HepG2 (cell line): ENCODE results near the gene MTA2. TPM values are rescaled to one million over a fixed set of nuclear protein-coding genes. Genes with fewer than 3 reads are reported as not detected.
A peak's percentile ranks its signal among the peaks of the same experiment; 100 is the strongest.

ENCODE experiments used
- ELF4 ChIP-seq: sonication (generic); formaldehyde crosslinking; IDR thresholded peaks from 2 replicates; pipeline ENCODE4 v1.5.0; 2020; ENCODE audit warnings: missing genetic modification reagents, mild to moderate bottlenecking, moderate library complexity, borderline replicate concordance
- GMEB1 ChIP-seq: sonication (generic); formaldehyde crosslinking; IDR thresholded peaks from 2 replicates; pipeline ENCODE4 v1.5.1; 2020; ENCODE audit warnings: missing genetic modification reagents, mild to moderate bottlenecking, borderline replicate concordance
- HES4 ChIP-seq: sonication (generic); formaldehyde crosslinking; IDR thresholded peaks from 2 replicates; pipeline ENCODE4 v1.9.0; 2021; ENCODE audit warnings: mild to moderate bottlenecking, missing genetic modification reagents, borderline replicate concordance
- JDP2 ChIP-seq: sonication (generic); formaldehyde crosslinking; IDR thresholded peaks from 2 replicates; pipeline ENCODE4 v1.8.1; 2022; ENCODE audit warnings: missing genetic modification reagents, borderline replicate concordance
- JUNB ChIP-seq: sonication (generic); formaldehyde crosslinking; IDR thresholded peaks from 2 replicates; pipeline ENCODE4 v1.8.0; 2022; ENCODE audit warnings: missing genetic modification reagents, mild to moderate bottlenecking, borderline replicate concordance
- POLR2G ChIP-seq: fragments of 200-400 bp; formaldehyde crosslinking; IDR thresholded peaks from 2 replicates; pipeline ENCODE4 v1.6.1; 2018; ENCODE audit warnings: mild to moderate bottlenecking, low read depth, low read length, moderate library complexity
- REL ChIP-seq: sonication (generic); formaldehyde crosslinking; conservative IDR thresholded peaks from 2 replicates; pipeline ENCODE4 v1.8.0; 2022; ENCODE audit warnings: mild to moderate bottlenecking, missing genetic modification reagents, moderate library complexity
- SCMH1 ChIP-seq: sonication (generic); formaldehyde crosslinking; IDR thresholded peaks from 2 replicates; pipeline ENCODE4 v1.9.0; 2021; ENCODE audit warnings: missing genetic modification reagents, mild to moderate bottlenecking, borderline replicate concordance
- SP5 ChIP-seq: IDR thresholded peaks from 2 replicates; pipeline ENCODE4 v1.6.1; 2016; ENCODE audit warnings: low read depth, borderline replicate concordance
- ZBTB25 ChIP-seq: IDR thresholded peaks from 2 replicates; pipeline ENCODE4 v1.6.1; 2018; ENCODE audit warnings: missing genetic modification reagents
- ZGPAT ChIP-seq: IDR thresholded peaks from 2 replicates; pipeline ENCODE4 v1.6.1; 2016; ENCODE audit warnings: mild to moderate bottlenecking
- ZNF382 ChIP-seq: sonication (generic); formaldehyde crosslinking; IDR thresholded peaks from 2 replicates; pipeline ENCODE4 v1.5.0; 2020; ENCODE audit warnings: missing genetic modification reagents, mild to moderate bottlenecking, borderline replicate concordance
- ZNF782 ChIP-seq: sonication (generic); formaldehyde crosslinking; IDR thresholded peaks from 2 replicates; pipeline ENCODE4 v1.4.0; 2020; ENCODE audit warnings: missing genetic modification reagents, mild to moderate bottlenecking, borderline replicate concordance
- ZNF850 ChIP-seq: sonication (generic); formaldehyde crosslinking; conservative IDR thresholded peaks from 2 replicates; pipeline ENCODE4 v1.9.0; 2021; ENCODE audit warnings: mild to moderate bottlenecking, missing genetic modification reagents
- ZNF879 ChIP-seq: sonication (generic); formaldehyde crosslinking; IDR thresholded peaks from 2 replicates; pipeline ENCODE4 v1.8.1; 2023; ENCODE audit warnings: missing genetic modification reagents
- ZNF883 ChIP-seq: sonication (generic); formaldehyde crosslinking; IDR thresholded peaks from 2 replicates; pipeline ENCODE4 v1.5.1; 2020; ENCODE audit warnings: mild to moderate bottlenecking, missing genetic modification reagents; ENCODE audit errors: not compliant biosample characterization
- polyA plus RNA-seq, 8 experiments: library from polyadenylated mRNA; depleted of rRNA in 3 of 8; stranded (reverse) in 7 of 8; unstranded in 1 of 8; fragments of >200 nt; fragmentation: Illumina TruSeq in 4 of 8; extraction: Trizol in 4 of 8; gene quantifications; 2 replicates each; pipeline versions ENCODE4 v1.2.1 to v1.2.3, GENCODE V29; 2011 to 2016; ENCODE audit warnings: low read depth in 4 of 8, missing spikeins in 1 of 8, mixed read lengths in 1 of 8; ENCODE audit not compliant: insufficient read depth in 1 of 8
- total RNA-seq, 5 experiments: library from RNA; depleted of rRNA; stranded (reverse); fragments of >200 nt; fragmentation: Illumina TruSeq; extraction: Trizol; gene quantifications; 2 replicates each; pipeline ENCODE4 v1.2.3, GENCODE V29; 2016; ENCODE audit warnings: low read depth in 1 of 5
- TF ChIP-seq, protein P1 (sequence below): fragments of 450-650 bp; IDR thresholded peaks from 2 replicates; pipeline ENCODE4 v1.6.1; 2017; ENCODE audit warnings: mild to moderate bottlenecking
- TF ChIP-seq, protein P2 (sequence below): sonication (generic); formaldehyde crosslinking; conservative IDR thresholded peaks from 2 replicates; pipeline ENCODE4 v1.8.0; 2022; ENCODE audit warnings: mild to moderate bottlenecking, moderate library complexity, missing genetic modification reagents

Gene MTA2
- total and polyA plus RNA-seq, 2 of the 13 experiments (the other 11 are each of a cell fraction or from before 2014, with no cell fraction given) = 14.0 to 70.0 TPM

DNA sequence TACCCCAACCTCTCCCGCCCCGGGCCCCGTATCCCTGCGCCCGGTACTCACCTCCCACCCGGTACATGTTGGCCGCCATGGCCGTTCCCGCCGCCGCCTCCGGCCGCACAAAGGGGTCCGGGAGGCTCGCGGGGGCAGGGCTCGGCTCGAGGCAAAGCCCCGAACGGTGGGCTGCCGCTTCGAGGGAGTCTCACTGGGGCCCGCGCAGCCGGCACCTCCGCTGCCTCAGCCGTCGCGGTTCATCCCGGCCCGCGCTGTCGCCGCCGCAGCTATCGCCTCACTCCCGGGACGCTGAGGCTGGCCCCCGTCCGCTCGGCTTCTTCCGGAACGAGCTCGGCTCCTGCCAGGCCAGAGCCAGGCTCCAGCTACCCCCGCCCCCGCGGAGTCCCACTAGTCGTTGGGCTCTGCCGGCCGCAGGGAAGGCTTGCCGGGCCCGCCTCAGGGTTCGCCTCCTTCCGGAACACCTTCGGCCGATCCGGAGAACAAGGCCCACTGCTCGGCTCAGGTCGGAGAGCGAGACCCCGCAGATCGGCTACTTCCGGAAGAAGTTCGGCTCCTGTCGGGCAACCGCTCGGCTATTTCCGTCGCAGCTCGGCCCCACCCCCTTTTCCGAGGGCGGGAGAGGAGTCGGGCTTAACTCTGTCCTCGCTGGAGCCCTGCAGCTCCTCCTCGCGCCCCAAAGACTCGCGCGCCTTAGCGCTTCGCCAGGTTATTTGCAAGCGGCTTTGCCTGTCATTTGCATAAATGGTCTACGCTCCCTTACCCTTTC, at the start of gene MTA2 (continued):
- TF ChIP-seq ZGPAT = peak; percentile 77; the same call in 1 of the 2 replicates
- no peak for TF ChIP-seq ZNF782 (CRISPR knock-in tag)
- no peak for TF ChIP-seq SCMH1
- 0 out of 2 replicates have a peak, but pooled peaks have one; percentile 17 for TF ChIP-seq ELF4
- TF ChIP-seq ZBTB25 (CRISPR knock-in tag) = peak; percentile 72; the same call in 1 of the 2 replicates
- TF ChIP-seq, protein P1, sequence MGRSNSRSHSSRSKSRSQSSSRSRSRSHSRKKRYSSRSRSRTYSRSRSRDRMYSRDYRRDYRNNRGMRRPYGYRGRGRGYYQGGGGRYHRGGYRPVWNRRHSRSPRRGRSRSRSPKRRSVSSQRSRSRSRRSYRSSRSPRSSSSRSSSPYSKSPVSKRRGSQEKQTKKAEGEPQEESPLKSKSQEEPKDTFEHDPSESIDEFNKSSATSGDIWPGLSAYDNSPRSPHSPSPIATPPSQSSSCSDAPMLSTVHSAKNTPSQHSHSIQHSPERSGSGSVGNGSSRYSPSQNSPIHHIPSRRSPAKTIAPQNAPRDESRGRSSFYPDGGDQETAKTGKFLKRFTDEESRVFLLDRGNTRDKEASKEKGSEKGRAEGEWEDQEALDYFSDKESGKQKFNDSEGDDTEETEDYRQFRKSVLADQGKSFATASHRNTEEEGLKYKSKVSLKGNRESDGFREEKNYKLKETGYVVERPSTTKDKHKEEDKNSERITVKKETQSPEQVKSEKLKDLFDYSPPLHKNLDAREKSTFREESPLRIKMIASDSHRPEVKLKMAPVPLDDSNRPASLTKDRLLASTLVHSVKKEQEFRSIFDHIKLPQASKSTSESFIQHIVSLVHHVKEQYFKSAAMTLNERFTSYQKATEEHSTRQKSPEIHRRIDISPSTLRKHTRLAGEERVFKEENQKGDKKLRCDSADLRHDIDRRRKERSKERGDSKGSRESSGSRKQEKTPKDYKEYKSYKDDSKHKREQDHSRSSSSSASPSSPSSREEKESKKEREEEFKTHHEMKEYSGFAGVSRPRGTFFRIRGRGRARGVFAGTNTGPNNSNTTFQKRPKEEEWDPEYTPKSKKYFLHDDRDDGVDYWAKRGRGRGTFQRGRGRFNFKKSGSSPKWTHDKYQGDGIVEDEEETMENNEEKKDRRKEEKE = no peak
- no peak for TF ChIP-seq ZNF883 (CRISPR knock-in tag)
- no peak for TF ChIP-seq ZNF850 (CRISPR knock-in tag)
- peak; percentile 75 for TF ChIP-seq POLR2G
- no peak for TF ChIP-seq GMEB1 (CRISPR knock-in tag)
- peak; percentile 84; the same call in 1 of the 2 replicates for TF ChIP-seq HES4
- TF ChIP-seq REL (CRISPR knock-in tag) = 0 out of 2 replicates have a peak, but pooled peaks have one; percentile 61
- TF ChIP-seq ZNF382 (CRISPR knock-in tag) = no peak
- peak; percentile 84 for TF ChIP-seq ZNF879 (CRISPR knock-in tag)
- TF ChIP-seq SP5 (CRISPR knock-in tag) = peak; percentile 70
- 0 out of 2 replicates have a peak, but pooled peaks have one; percentile 3 for TF ChIP-seq JUNB (CRISPR knock-in tag)
- TF ChIP-seq, protein P2, sequence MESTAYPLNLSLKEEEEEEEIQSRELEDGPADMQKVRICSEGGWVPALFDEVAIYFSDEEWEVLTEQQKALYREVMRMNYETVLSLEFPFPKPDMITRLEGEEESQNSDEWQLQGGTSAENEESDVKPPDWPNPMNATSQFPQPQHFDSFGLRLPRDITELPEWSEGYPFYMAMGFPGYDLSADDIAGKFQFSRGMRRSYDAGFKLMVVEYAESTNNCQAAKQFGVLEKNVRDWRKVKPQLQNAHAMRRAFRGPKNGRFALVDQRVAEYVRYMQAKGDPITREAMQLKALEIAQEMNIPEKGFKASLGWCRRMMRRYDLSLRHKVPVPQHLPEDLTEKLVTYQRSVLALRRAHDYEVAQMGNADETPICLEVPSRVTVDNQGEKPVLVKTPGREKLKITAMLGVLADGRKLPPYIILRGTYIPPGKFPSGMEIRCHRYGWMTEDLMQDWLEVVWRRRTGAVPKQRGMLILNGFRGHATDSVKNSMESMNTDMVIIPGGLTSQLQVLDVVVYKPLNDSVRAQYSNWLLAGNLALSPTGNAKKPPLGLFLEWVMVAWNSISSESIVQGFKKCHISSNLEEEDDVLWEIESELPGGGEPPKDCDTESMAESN = peak; percentile 73
- TF ChIP-seq JDP2 = no peak
